WTC11 (cell line): ENCODE measurements around the gene ANKRD11. TPM values are rescaled to one million over a fixed set of nuclear protein-coding genes. Genes with fewer than 3 reads are reported as not detected.

Experiments used
- ATAC-seq: fragments of 200-7000 bp; cut with Tn5 transposase; 2 replicates; pipeline ENCODE4 v1.10.0; 2021; ENCODE audit warnings: mild to moderate bottlenecking, moderate library complexity
- CTCF ChIA-PET: fragments of 300-600 bp; sonication (Branson Sonifier 250); formaldehyde crosslinking; loops from one replicate; lab custom pipeline; 2021; ENCODE audit warnings: antibody characterized with exemption; lab: Charles Lee
- POLR2A ChIA-PET: fragments of 350-600 bp; sonication (Branson Sonifier 250); formaldehyde crosslinking; loops from one replicate; lab custom pipeline; 2021; ENCODE audit warnings: antibody characterized with exemption; lab: Charles Lee
- DNase-seq: peaks from one replicate; pipeline ENCODE4 v3.0.0; 2021; ENCODE audit warnings: low spot score
- H3K27ac Mint-ChIP-seq: 2 replicates; pipeline ENCODE4 v1.8.0; 2021; ENCODE audit warnings: mixed read lengths
- H3K27me3 Mint-ChIP-seq: 2 replicates; pipeline ENCODE4 v1.8.0; 2021; ENCODE audit warnings: low read depth, mild to moderate bottlenecking, moderate library complexity, mixed read lengths
- H3K36me3 Mint-ChIP-seq: 2 replicates; pipeline ENCODE4 v1.8.0; 2021; ENCODE audit warnings: mixed read lengths
- H3K4me1 Mint-ChIP-seq: 2 replicates; pipeline ENCODE4 v1.8.0; 2022; ENCODE audit warnings: mixed read lengths
- H3K4me3 Mint-ChIP-seq: 2 replicates; pipeline ENCODE4 v1.8.0; 2021; ENCODE audit warnings: mild to moderate bottlenecking, moderate library complexity, mixed read lengths
- H3K9me3 Mint-ChIP-seq: 2 replicates; pipeline ENCODE4 v1.8.0; 2021; ENCODE audit warnings: mixed read lengths
- ATF1 ChIP-seq: sonication (generic); formaldehyde crosslinking; IDR thresholded peaks from 2 replicates; pipeline ENCODE4 v1.8.1; 2023; ENCODE audit warnings: mild to moderate bottlenecking, moderate library complexity, missing genetic modification reagents
- CBFB ChIP-seq: sonication (generic); formaldehyde crosslinking; IDR thresholded peaks from 2 replicates; pipeline ENCODE4 v1.8.1; 2022; ENCODE audit warnings: mild to moderate bottlenecking, low read depth, missing genetic modification reagents
- EMX1 ChIP-seq: fragments of 250-450 bp; sonication (Bioruptor Pico); IDR thresholded peaks from 2 replicates; pipeline ENCODE4 v1.8.0; 2021; ENCODE audit warnings: mild to moderate bottlenecking
- ETV6 ChIP-seq: sonication (generic); formaldehyde crosslinking; IDR thresholded peaks from 2 replicates; pipeline ENCODE4 v1.8.1; 2022; ENCODE audit warnings: mild to moderate bottlenecking, missing genetic modification reagents
- FOXP1 ChIP-seq: sonication (generic); formaldehyde crosslinking; IDR thresholded peaks from 2 replicates; pipeline ENCODE4 v1.8.0; 2022; ENCODE audit warnings: missing genetic modification reagents, mild to moderate bottlenecking, moderate library complexity, borderline replicate concordance
- GABPB1 ChIP-seq: sonication (generic); formaldehyde crosslinking; IDR thresholded peaks from 2 replicates; pipeline ENCODE4 v1.8.1; 2023; ENCODE audit warnings: mild to moderate bottlenecking, missing genetic modification reagents
- JAZF1 ChIP-seq: fragments of 250-450 bp; sonication (Bioruptor Pico); IDR thresholded peaks from 2 replicates; pipeline ENCODE4 v1.9.0; 2021; ENCODE audit warnings: moderate library complexity, mild to moderate bottlenecking, inconsistent platforms
- KAT7 ChIP-seq: sonication (generic); formaldehyde crosslinking; IDR thresholded peaks from 2 replicates; pipeline ENCODE4 v1.8.1; 2023; ENCODE audit warnings: missing genetic modification reagents, mild to moderate bottlenecking, borderline replicate concordance
- MXD4 ChIP-seq: fragments of 250-450 bp; sonication (Bioruptor Pico); IDR thresholded peaks from 2 replicates; pipeline ENCODE4 v1.8.0; 2021; ENCODE audit warnings: mild to moderate bottlenecking, moderate library complexity, borderline replicate concordance
- NR1H2 ChIP-seq: sonication (generic); formaldehyde crosslinking; IDR thresholded peaks from 2 replicates; pipeline ENCODE4 v1.9.0; 2021; ENCODE audit warnings: mild to moderate bottlenecking, moderate library complexity, missing genetic modification reagents
- OVOL2 ChIP-seq: fragments of 250-450 bp; sonication (Bioruptor Pico); IDR thresholded peaks from 2 replicates; pipeline ENCODE4 v1.9.0; 2021; ENCODE audit warnings: mild to moderate bottlenecking, borderline replicate concordance
- SOX15 ChIP-seq: fragments of 250-450 bp; sonication (Bioruptor Pico); IDR thresholded peaks from 2 replicates; pipeline ENCODE4 v1.9.0; 2021; ENCODE audit warnings: mild to moderate bottlenecking
- TCF7 ChIP-seq: sonication (generic); formaldehyde crosslinking; IDR thresholded peaks from 2 replicates; pipeline ENCODE4 v1.8.0; 2022; ENCODE audit warnings: mild to moderate bottlenecking, low read depth, missing genetic modification reagents, moderate library complexity
- TEAD4 ChIP-seq: sonication (generic); formaldehyde crosslinking; IDR thresholded peaks from 2 replicates; pipeline ENCODE4 v1.8.0; 2022; ENCODE audit warnings: mild to moderate bottlenecking, missing genetic modification reagents
- ZBTB21 ChIP-seq: sonication (generic); formaldehyde crosslinking; IDR thresholded peaks from 2 replicates; pipeline ENCODE4 v1.8.1; 2023; ENCODE audit warnings: mild to moderate bottlenecking, missing genetic modification reagents, borderline replicate concordance
- ZNF423 ChIP-seq: fragments of 250-450 bp; sonication (Bioruptor Pico); IDR thresholded peaks from 2 replicates; pipeline ENCODE4 v2.1.2; 2022; ENCODE audit warnings: mild to moderate bottlenecking, moderate library complexity
- total RNA-seq: library from RNA; stranded (reverse); gene quantifications from 3 replicates; pipeline ENCODE4 v1.2.3, GENCODE V29; 2021
- TF ChIP-seq, protein P1 (sequence below): sonication (generic); formaldehyde crosslinking; IDR thresholded peaks from 2 replicates; pipeline ENCODE4 v1.8.1; 2023; ENCODE audit warnings: mild to moderate bottlenecking, missing genetic modification reagents
- TF ChIP-seq, protein P2 (sequence below): fragments of 250-450 bp; sonication (Bioruptor Pico); IDR thresholded peaks from 2 replicates; pipeline ENCODE4 v1.8.0; 2021; ENCODE audit warnings: mild to moderate bottlenecking
- TF ChIP-seq, protein P3 (sequence below): fragments of 250-450 bp; sonication (Bioruptor Pico); IDR thresholded peaks from 2 replicates; pipeline ENCODE4 v1.9.0; 2021; ENCODE audit warnings: mild to moderate bottlenecking, borderline replicate concordance
- TF ChIP-seq, protein P4 (sequence below): sonication (generic); formaldehyde crosslinking; IDR thresholded peaks from 2 replicates; pipeline ENCODE4 v1.8.1; 2023; ENCODE audit warnings: mild to moderate bottlenecking, missing genetic modification reagents, borderline replicate concordance
- TF ChIP-seq, protein P5 (sequence below): sonication (generic); formaldehyde crosslinking; IDR thresholded peaks from 2 replicates; pipeline ENCODE4 v1.8.1; 2022; ENCODE audit warnings: low read depth, mild to moderate bottlenecking, moderate library complexity, missing genetic modification reagents, borderline replicate concordance
- TF ChIP-seq, protein P6 (sequence below): sonication (generic); formaldehyde crosslinking; IDR thresholded peaks from 2 replicates; pipeline ENCODE4 v1.8.1; 2023; ENCODE audit warnings: mild to moderate bottlenecking, missing genetic modification reagents, moderate library complexity

Gene ANKRD11
- total RNA-seq, 1 experiment from 2014 or later, result 184 TPM

DNA sequence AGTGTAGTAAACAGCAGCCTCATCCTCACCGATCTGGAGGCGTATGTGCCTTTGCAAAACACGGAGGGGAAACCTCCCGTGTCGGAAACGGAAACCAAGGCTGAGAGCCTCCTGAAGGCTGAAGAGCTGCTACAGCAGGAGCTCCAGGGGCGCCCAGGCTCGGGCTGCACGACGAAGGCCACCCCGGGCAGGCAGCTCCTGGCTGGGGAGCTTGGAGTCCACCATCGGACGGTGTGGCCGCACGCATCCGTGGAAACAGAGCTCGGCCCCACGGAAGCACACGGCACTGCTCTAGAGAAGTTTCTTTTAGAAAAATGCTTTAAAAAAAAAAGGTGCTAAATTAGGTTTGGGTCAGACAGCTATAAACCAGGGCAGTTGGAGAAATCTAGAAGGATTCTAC lies 201.4 kb downstream of the ANKRD11 start:
- ATAC-seq (no peak), DNase-seq (no peak)
- ChIA-PET POLR2A (no interaction called here), CTCF (interaction anchor here (0.8 to 2.1 kb wide), 7 partner anchors 9 to 131 kb away, joined by 3 to 9 read pairs (median 4); no protein-coding TSS in a partner anchor)
- Mint-ChIP-seq H3K4me1 (peaks cover 39% of the 10 kb centered on the region), H3K36me3 (peaks cover 19% of the 10 kb centered on the region), H3K27ac (peak overlapping the region; percentile 97), H3K4me3 (no peak overlapping the region), H3K27me3 (no peaks in the 10 kb centered on the region), H3K9me3 (no peaks in the 10 kb centered on the region)
- TF ChIP-seq GABPB1 (CRISPR knock-in tag) (no peak), KAT7 (CRISPR knock-in tag) (no peak), JAZF1 (no peak), MXD4 (CRISPR knock-in tag) (no peak), CBFB (CRISPR knock-in tag) (no peak), EMX1 (CRISPR knock-in tag) (no peak), FOXP1 (CRISPR knock-in tag) (no peak)
- TF ChIP-seq, protein P1, sequence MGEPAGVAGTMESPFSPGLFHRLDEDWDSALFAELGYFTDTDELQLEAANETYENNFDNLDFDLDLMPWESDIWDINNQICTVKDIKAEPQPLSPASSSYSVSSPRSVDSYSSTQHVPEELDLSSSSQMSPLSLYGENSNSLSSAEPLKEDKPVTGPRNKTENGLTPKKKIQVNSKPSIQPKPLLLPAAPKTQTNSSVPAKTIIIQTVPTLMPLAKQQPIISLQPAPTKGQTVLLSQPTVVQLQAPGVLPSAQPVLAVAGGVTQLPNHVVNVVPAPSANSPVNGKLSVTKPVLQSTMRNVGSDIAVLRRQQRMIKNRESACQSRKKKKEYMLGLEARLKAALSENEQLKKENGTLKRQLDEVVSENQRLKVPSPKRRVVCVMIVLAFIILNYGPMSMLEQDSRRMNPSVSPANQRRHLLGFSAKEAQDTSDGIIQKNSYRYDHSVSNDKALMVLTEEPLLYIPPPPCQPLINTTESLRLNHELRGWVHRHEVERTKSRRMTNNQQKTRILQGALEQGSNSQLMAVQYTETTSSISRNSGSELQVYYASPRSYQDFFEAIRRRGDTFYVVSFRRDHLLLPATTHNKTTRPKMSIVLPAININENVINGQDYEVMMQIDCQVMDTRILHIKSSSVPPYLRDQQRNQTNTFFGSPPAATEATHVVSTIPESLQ (CRISPR knock-in tag), result no peak

DNA sequence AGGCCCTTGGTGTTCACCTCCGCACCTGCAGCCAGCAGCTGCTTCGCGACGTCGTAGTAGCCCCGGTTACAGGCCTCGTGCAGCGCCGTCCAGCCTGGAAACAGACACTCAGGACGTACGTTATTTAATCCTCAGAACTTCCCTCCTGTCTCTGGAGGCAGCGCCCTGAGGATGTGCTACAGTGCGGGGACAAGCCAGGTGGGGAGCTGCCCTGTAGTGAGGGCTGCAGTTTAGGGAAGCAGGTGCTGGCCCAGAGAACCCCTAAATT lies 201.8 kb downstream of the ANKRD11 start:
- ChIA-PET POLR2A (no interaction called here), CTCF (interaction anchor here (0.8 to 2.1 kb wide), 4 partner anchors 8 to 76 kb away, joined by 3 to 9 read pairs (median 4); no protein-coding TSS in a partner anchor)
- no peak for ATAC-seq
- no peaks in the 10 kb centered on the region for H3K9me3 Mint-ChIP-seq
- peaks cover 19% of the 10 kb centered on the region for H3K36me3 Mint-ChIP-seq
- TF ChIP-seq, protein P2, sequence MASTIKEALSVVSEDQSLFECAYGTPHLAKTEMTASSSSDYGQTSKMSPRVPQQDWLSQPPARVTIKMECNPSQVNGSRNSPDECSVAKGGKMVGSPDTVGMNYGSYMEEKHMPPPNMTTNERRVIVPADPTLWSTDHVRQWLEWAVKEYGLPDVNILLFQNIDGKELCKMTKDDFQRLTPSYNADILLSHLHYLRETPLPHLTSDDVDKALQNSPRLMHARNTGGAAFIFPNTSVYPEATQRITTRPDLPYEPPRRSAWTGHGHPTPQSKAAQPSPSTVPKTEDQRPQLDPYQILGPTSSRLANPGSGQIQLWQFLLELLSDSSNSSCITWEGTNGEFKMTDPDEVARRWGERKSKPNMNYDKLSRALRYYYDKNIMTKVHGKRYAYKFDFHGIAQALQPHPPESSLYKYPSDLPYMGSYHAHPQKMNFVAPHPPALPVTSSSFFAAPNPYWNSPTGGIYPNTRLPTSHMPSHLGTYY, result no peak
- TF ChIP-seq, protein P3, sequence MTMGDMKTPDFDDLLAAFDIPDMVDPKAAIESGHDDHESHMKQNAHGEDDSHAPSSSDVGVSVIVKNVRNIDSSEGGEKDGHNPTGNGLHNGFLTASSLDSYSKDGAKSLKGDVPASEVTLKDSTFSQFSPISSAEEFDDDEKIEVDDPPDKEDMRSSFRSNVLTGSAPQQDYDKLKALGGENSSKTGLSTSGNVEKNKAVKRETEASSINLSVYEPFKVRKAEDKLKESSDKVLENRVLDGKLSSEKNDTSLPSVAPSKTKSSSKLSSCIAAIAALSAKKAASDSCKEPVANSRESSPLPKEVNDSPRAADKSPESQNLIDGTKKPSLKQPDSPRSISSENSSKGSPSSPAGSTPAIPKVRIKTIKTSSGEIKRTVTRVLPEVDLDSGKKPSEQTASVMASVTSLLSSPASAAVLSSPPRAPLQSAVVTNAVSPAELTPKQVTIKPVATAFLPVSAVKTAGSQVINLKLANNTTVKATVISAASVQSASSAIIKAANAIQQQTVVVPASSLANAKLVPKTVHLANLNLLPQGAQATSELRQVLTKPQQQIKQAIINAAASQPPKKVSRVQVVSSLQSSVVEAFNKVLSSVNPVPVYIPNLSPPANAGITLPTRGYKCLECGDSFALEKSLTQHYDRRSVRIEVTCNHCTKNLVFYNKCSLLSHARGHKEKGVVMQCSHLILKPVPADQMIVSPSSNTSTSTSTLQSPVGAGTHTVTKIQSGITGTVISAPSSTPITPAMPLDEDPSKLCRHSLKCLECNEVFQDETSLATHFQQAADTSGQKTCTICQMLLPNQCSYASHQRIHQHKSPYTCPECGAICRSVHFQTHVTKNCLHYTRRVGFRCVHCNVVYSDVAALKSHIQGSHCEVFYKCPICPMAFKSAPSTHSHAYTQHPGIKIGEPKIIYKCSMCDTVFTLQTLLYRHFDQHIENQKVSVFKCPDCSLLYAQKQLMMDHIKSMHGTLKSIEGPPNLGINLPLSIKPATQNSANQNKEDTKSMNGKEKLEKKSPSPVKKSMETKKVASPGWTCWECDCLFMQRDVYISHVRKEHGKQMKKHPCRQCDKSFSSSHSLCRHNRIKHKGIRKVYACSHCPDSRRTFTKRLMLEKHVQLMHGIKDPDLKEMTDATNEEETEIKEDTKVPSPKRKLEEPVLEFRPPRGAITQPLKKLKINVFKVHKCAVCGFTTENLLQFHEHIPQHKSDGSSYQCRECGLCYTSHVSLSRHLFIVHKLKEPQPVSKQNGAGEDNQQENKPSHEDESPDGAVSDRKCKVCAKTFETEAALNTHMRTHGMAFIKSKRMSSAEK (CRISPR knock-in tag), result no peak
- TF ChIP-seq FOXP1 (CRISPR knock-in tag), result no peak
- no peak for TF ChIP-seq SOX15
- TF ChIP-seq TCF7 (CRISPR knock-in tag), result no peak
- no peak for TF ChIP-seq ATF1
- no peak for TF ChIP-seq TEAD4 (CRISPR knock-in tag)
- TF ChIP-seq, protein P4, sequence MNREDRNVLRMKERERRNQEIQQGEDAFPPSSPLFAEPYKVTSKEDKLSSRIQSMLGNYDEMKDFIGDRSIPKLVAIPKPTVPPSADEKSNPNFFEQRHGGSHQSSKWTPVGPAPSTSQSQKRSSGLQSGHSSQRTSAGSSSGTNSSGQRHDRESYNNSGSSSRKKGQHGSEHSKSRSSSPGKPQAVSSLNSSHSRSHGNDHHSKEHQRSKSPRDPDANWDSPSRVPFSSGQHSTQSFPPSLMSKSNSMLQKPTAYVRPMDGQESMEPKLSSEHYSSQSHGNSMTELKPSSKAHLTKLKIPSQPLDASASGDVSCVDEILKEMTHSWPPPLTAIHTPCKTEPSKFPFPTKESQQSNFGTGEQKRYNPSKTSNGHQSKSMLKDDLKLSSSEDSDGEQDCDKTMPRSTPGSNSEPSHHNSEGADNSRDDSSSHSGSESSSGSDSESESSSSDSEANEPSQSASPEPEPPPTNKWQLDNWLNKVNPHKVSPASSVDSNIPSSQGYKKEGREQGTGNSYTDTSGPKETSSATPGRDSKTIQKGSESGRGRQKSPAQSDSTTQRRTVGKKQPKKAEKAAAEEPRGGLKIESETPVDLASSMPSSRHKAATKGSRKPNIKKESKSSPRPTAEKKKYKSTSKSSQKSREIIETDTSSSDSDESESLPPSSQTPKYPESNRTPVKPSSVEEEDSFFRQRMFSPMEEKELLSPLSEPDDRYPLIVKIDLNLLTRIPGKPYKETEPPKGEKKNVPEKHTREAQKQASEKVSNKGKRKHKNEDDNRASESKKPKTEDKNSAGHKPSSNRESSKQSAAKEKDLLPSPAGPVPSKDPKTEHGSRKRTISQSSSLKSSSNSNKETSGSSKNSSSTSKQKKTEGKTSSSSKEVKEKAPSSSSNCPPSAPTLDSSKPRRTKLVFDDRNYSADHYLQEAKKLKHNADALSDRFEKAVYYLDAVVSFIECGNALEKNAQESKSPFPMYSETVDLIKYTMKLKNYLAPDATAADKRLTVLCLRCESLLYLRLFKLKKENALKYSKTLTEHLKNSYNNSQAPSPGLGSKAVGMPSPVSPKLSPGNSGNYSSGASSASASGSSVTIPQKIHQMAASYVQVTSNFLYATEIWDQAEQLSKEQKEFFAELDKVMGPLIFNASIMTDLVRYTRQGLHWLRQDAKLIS (CRISPR knock-in tag), result no peak
- TF ChIP-seq ZBTB21 (CRISPR knock-in tag), result no peak
- TF ChIP-seq, protein P5, sequence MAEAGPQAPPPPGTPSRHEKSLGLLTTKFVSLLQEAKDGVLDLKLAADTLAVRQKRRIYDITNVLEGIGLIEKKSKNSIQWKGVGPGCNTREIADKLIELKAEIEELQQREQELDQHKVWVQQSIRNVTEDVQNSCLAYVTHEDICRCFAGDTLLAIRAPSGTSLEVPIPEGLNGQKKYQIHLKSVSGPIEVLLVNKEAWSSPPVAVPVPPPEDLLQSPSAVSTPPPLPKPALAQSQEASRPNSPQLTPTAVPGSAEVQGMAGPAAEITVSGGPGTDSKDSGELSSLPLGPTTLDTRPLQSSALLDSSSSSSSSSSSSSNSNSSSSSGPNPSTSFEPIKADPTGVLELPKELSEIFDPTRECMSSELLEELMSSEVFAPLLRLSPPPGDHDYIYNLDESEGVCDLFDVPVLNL (CRISPR knock-in tag), result no peak
- TF ChIP-seq NR1H2 (CRISPR knock-in tag), result no peak
- TF ChIP-seq ZNF423, result no peak
- no peak for TF ChIP-seq ETV6 (CRISPR knock-in tag)
- no peak for TF ChIP-seq KAT7 (CRISPR knock-in tag)
- TF ChIP-seq, protein P6, sequence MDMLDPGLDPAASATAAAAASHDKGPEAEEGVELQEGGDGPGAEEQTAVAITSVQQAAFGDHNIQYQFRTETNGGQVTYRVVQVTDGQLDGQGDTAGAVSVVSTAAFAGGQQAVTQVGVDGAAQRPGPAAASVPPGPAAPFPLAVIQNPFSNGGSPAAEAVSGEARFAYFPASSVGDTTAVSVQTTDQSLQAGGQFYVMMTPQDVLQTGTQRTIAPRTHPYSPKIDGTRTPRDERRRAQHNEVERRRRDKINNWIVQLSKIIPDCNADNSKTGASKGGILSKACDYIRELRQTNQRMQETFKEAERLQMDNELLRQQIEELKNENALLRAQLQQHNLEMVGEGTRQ, result no peak
- no peak for TF ChIP-seq OVOL2 (CRISPR knock-in tag)
- no peak for DNase-seq
- no peak overlapping the region for H3K4me3 Mint-ChIP-seq
- H3K27ac Mint-ChIP-seq, result no peak overlapping the region
- no peaks in the 10 kb centered on the region for H3K27me3 Mint-ChIP-seq
- H3K4me1 Mint-ChIP-seq, result peaks cover 35% of the 10 kb centered on the region
